ENCODE results near the gene POLRMT. TPM values are rescaled to one million over a fixed set of nuclear protein-coding genes. Genes with fewer than 3 reads are reported as not detected.

The POLRMT gene
- total RNA-seq, 1 donor from 2014 or later, result 53.6 TPM

- Mint-ChIP-seq H3K27ac (ENCODE audit: unreplicated experiment) (peak overlapping the region; percentile 61), H3K27me3 (ENCODE audit: unreplicated experiment) (peaks cover 13% of the 10 kb centered on the region), H3K36me3 (ENCODE audit: low read depth, unreplicated experiment) (peaks cover 13% of the 10 kb centered on the region), H3K9me3 (ENCODE audit: unreplicated experiment) (no peaks in the 10 kb centered on the region), H3K4me1 (ENCODE audit: unreplicated experiment) (peaks cover 2% of the 10 kb centered on the region), H3K4me3 (ENCODE audit: unreplicated experiment) (peak overlapping the region; percentile 84)
- TF ChIP-seq CTCF (IDR thresholded peaks at IDR 0.05; ENCODE audit: unreplicated experiment), result no peak
- DNase-seq (ENCODE audit: low spot score), result no peak
These were observed 17.7 kb downstream of the POLRMT start for GRCh38 chr19:615619-616018.

GRCh38 chr19:613732-614567 is 19.4 kb downstream of the POLRMT start:
- peaks cover 13% of the 10 kb centered on the region for H3K36me3 Mint-ChIP-seq (ENCODE audit: low read depth, unreplicated experiment)
- peaks cover 2% of the 10 kb centered on the region for H3K4me1 Mint-ChIP-seq (ENCODE audit: unreplicated experiment)
- no peak overlapping the region for H3K27ac Mint-ChIP-seq (ENCODE audit: unreplicated experiment)
- TF ChIP-seq CTCF (IDR thresholded peaks at IDR 0.05; ENCODE audit: unreplicated experiment), result no peak
- no peak for DNase-seq (ENCODE audit: low spot score)
- H3K4me3 Mint-ChIP-seq (ENCODE audit: unreplicated experiment), result peak overlapping the region; percentile 66
- H3K9me3 Mint-ChIP-seq (ENCODE audit: unreplicated experiment), result no peaks in the 10 kb centered on the region
- peaks cover 13% of the 10 kb centered on the region for H3K27me3 Mint-ChIP-seq (ENCODE audit: unreplicated experiment)

GRCh38 chr19:612941-613340 is 20.4 kb downstream of the POLRMT start:
- Mint-ChIP-seq H3K9me3 (ENCODE audit: unreplicated experiment) (no peaks in the 10 kb centered on the region), H3K27ac (ENCODE audit: unreplicated experiment) (no peak overlapping the region), H3K36me3 (ENCODE audit: low read depth, unreplicated experiment) (peaks cover 13% of the 10 kb centered on the region), H3K27me3 (ENCODE audit: unreplicated experiment) (peaks cover 11% of the 10 kb centered on the region), H3K4me3 (ENCODE audit: unreplicated experiment) (no peak overlapping the region), H3K4me1 (ENCODE audit: unreplicated experiment) (peaks cover 2% of the 10 kb centered on the region)
- DNase-seq (ENCODE audit: low spot score), result no peak
- no peak for TF ChIP-seq CTCF (IDR thresholded peaks at IDR 0.05; ENCODE audit: unreplicated experiment)

- DNase-seq (ENCODE audit: low spot score), result no peak
- Mint-ChIP-seq H3K27ac (ENCODE audit: unreplicated experiment) (no peak overlapping the region), H3K4me1 (ENCODE audit: unreplicated experiment) (peaks cover 2% of the 10 kb centered on the region)
These were observed 21.9 kb downstream of the POLRMT start for GRCh38 chr19:611481-611868.

More at GRCh38 chr19:611481-611868, 21.9 kb downstream of the POLRMT start:
- peaks cover 13% of the 10 kb centered on the region for H3K36me3 Mint-ChIP-seq (ENCODE audit: low read depth, unreplicated experiment)
- TF ChIP-seq CTCF (IDR thresholded peaks at IDR 0.05; ENCODE audit: unreplicated experiment), result no peak
- H3K27me3 Mint-ChIP-seq (ENCODE audit: unreplicated experiment), result peaks cover 11% of the 10 kb centered on the region
- no peak overlapping the region for H3K4me3 Mint-ChIP-seq (ENCODE audit: unreplicated experiment)
- H3K9me3 Mint-ChIP-seq (ENCODE audit: unreplicated experiment), result no peaks in the 10 kb centered on the region
